ENCODE measurements around the gene COBL.

DNA sequence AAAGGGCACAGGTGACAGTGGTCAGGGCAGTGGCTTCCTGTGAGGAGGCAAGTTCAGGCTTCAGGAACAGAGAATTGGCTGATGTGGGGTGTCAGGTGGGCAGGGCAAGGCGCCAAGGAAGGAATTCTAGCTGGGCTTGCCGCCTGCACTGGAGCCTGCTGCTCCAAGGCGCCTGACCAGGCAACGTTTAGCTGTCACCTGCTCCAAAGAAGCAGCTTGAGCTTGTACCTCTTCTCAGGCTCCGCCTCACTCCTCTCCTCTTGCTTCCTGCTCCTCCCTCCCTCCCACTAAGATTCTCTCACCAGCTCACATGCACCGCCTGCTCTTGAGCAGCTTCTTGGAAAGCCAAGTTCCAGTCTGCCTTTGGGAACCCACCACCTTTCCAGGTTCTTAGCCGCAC lies 346.5 kb downstream of the COBL start:
- no peak for TF ChIP-seq SPI1 (IDR thresholded peaks at IDR 0.05; ENCODE audit: low read depth, low read length)
- no peak for TF ChIP-seq POLR2A (IDR thresholded peaks at IDR 0.05; ENCODE audit: low read depth, low read length)
- no peak for TF ChIP-seq POLR2AphosphoS5 (IDR thresholded peaks at IDR 0.05; ENCODE audit: low read depth, low read length)
- no peak for TF ChIP-seq TAF1 (IDR thresholded peaks at IDR 0.05; ENCODE audit: low read depth, low read length)
- TF ChIP-seq PAX5 (IDR thresholded peaks at IDR 0.05; ENCODE audit: insufficient read depth, low read length, severe bottlenecking) = no peak
- TF ChIP-seq POU2F2 (IDR thresholded peaks at IDR 0.05; ENCODE audit: low read depth, low read length) = no peak
